HG02840 (cell line): Measurements from ENCODE around the gene ZNF750.

Experiments used
- ATAC-seq: cut with Tn5 transposase; IDR thresholded peaks from one replicate; pipeline ENCODE4 v1.9.1; 2021; ENCODE audit warnings: mild to moderate bottlenecking, moderate library complexity, moderate number of reproducible peaks; ENCODE audit not compliant: unreplicated experiment, low FRiP score

Gene ZNF750

DNA sequence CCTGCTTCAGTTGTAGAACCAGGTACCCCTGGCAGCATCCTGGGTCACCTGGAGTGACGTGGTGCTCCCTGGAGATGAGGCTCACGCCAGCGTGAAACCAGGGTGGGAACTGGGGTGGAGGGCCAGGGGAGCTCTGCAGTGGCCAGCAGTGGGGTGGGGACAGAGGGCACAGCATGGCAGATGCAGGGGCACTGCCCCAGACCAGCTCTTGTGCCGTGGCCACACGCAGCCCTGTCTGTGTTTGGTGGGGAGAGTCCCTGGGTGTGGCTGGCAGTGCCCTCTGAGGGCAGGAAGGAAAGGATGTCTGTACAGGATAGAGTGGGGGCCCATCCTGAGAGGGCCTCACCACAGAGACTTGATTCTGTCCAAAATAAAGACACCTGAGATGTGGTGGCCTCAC, 24.5 kb downstream of the ZNF750 start:
- ATAC-seq, result no peak

DNA sequence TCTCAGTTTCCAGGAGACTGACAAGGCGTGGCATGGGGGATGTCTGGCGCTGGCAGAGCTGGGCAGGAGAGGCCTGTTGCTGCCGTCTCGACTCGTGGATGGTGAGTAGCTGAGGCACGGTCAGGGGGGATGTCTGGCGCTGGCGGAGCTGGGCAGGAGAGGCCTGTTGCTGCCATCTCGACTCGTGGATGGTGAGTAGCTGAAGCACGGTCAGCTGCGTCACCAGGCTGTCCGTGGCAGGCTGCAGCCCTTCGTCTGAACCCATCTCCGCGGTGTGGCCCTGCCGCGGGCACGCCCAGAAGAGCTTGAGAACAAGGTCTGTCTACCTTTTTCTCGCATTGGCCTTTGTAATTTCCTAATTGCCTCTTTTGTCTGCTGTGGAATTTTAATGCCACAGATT, 25.0 kb downstream of the ZNF750 start:
- no peak for ATAC-seq

DNA sequence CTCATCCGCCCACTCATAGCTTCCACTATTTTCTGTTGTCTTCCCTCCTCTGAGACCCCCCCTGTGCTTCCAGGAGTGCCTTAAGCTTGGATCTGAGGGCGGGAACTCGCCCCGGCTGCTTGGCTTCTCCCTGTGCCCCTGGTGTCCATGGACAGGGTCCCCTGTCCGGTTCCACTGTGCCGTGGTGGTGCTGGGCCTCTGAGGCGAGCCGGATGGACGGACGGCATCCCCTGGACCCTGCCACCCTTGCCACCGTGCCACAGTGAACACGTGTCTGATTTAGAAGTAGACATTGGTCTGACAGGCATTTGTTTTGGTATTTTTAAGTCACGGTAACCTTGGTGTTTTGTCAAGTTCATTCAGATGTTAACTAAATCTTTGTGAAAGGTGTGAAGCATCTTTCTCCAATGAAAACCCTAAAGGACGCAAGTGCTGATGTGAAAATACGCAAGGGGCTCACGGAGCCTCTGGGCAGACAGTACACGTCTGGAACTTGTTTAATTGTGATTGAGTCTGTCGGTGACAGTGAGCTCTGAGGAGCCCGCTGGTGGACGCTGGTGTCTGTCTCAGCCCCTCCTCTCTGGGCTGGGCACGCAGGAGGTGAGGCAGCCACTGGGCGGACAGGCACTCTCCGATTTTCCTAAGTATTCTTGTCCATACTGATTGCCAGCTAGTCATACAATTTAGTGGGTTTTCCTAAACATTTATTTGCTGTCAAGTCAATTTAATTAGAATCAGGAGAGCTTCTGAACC, 26.3 kb downstream of the ZNF750 start:
- no peak for ATAC-seq

DNA sequence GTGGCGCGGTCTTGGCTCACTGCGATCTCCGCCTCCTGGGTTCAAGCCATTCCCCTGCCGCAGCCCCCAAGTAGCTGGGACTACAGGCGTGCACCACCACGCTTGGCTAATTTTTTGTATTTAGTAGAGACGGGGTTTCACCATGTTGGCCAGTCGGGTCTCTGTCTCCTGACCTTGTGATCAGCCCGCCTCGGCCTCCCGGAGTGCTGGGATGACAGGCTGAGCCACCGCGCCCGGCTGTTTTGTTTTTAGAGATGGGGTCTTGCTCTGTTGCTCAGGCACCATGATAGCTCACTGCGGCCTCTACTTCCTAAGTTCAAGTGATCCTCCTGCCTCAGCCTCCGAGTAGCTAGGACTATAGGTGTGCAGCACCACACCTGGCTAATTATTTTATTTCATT, 27.2 kb downstream of the ZNF750 start:
- ATAC-seq, result no peak

DNA sequence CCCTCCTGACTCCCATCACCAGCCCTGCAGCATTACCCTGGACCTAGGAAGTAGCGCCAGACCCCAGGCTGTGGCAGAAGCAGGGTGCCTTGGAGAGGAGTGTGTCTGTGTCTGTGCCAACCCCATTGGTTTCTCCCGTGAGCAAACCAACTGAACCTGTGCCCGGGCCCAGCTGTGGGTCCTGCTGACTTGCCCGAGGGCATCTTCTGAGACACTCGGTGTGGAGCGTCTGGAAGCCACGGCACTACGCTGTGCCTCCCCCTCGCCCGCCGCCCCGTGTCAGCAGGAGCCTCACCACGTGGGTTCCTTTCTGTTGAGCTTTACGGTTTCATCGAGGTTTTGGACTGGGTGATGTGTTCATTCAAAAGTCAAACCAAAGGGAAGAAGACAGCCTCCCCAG, 27.8 kb downstream of the ZNF750 start:
- no peak for ATAC-seq

DNA sequence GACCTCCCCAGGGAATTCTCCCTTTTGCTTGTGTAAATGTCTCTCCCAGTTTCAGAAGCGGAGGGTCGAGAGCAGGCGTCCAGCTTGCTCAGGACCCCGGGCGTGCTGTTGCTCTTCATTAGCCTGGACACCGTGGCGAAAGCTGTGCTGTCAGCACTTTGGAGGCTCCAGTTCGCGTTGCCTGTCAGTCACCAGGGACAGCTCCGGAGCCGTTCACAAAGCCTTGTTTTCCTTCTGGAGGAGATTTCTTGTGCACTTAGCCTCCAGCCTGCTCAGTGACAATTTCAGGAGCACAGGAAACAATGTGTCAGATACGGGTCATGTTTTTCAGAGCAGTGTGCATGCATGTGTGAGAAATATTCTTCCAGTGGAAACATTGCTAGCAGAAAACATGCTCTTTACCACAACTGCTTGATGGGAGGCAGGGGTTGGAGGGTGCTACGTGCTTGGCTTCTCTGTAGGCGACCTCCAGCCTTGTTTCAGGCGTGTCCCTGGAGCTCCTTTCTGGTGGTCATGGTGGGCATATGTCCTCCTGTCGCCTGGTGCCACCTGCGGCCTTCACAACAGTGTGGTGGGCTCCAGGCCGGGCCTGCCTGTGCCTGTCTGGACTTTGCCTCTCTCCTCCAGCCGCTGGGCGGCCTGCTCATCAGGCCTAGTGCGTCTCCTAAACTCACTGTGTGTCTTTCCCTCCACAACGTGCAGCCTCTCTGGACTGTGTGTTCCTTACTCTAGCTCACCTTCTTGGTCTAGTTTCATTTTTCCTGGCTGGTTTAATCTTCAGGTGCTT, 29.0 kb downstream of the ZNF750 start:
- no peak for ATAC-seq

DNA sequence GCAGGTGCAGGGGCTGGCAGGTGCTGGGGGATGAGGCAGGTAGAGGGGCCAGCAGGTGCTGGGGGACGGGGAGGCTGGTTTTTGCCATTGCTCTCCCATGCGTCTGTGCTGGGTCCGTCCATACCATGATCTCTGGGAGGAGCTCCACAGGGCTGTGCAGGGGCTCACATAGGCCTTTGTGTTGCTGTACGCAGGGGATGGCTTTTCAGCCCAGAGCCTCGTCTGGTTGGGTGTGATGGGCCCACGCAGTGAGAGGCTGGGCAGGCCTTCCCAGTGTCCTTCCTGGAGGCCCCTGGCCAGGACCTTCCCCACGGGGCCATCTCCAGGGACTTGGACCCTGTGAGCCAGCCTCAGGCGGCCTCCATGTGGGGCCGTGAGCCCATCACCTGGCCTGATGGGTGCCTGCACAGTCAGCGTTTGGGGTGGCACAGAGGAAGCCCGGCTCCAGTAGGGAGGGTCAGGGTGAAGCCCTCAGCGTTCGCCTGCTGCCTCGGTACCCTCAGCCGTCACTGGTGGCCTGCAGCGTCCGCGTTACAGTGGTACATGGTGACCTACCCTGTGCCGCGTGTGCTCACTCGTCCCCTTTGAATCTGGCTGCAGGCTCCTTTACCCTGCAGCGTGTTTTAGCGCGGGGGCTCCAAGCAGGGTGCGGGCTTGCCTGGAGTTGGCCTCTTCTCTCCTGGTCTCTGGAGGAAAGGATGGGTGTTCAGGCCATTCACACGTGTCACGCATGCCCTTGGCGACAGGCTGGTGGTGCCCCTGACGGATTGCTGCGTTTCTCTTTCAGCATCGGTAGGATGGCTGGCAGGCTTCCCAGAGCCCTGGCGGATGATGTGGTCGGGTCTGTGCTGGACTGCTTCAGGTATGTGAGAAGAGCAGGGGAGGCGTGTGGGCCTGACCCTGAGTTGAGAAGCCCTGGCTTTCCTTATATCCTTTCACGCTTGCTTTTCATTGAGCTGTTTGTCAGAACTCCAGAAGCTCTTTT, 30.6 kb downstream of the ZNF750 start:
- no peak for ATAC-seq

DNA sequence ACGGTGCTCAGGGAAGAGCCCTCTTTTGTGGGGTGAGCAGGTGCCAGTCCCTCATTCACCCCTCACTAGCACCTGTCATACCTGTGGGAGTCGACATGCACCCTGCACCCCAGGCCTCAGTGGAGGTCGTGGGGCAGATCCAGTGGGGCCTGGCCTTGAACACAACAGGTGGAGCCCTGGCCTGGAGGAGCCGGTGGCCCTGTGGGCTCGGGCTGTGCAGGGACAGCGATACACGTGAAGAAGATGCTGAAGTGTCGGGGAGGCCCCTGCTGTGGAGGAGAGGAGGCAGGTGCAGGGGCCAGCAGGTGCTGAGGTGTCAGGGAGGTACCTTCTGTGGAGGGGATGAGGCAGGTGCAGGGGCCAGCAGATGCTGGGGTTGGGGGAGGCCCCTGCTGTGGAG, 31.8 kb downstream of the ZNF750 start:
- ATAC-seq, result no peak

DNA sequence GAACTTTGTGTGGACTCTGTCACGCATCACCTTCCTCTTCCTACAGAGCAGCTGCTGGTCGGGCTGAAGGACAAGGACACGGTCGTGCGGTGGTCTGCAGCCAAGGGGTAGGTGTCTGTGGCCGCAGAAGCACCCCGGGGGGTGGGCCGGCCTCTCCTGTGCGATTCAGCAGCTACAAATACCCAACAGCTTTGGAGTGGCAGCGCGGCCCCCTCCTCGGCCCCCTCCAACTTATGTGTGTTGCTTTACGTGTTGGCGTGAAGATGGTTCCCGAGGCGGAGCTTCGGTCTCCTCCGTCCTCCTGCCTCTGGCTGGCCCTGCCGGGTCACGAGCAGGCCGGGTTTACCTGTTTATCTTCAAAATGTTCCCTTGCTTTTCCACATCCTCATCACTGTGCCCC, 32.3 kb downstream of the ZNF750 start:
- no peak for ATAC-seq

DNA sequence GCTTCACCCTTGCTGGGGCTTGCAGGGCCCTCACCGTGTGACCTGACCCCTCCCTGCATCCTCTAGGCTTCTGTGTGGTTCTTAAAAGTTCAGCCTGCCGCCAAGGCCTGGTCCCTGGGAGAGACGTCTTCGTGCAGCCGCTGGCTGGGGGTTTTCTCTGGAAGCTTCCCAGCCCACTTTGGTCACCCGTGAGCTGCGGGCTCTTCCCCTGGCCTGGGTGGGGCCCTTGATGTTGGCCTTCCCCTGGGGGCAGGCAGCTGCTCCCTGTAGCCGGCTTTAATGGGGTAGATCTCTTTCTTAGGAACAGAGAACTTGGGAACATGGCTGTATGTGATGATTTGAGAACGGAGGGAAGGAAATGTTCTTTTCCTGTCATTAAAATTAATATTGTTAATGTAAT, 32.7 kb downstream of the ZNF750 start:
- ATAC-seq, result no peak

DNA sequence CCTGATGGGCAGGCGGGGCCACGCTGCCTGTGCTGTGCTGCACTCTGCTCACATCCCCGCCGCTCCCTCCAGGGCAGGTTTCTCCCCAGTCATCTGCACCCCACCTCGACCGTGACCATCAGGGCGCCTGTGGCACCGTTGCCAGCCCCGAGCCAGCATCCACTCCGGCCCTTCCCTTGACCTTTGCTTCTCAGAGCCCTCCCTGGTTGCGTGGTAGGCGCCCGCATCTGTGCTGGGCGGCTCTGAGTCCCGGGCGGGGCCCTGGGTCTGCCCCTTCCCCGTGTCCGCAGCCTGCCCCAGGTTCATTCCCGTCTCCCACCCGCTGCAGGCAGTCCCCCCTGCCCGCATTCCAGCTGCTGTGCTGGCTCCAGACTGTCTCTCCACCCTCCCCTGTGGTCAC, 33.2 kb downstream of the ZNF750 start:
- no peak for ATAC-seq

DNA sequence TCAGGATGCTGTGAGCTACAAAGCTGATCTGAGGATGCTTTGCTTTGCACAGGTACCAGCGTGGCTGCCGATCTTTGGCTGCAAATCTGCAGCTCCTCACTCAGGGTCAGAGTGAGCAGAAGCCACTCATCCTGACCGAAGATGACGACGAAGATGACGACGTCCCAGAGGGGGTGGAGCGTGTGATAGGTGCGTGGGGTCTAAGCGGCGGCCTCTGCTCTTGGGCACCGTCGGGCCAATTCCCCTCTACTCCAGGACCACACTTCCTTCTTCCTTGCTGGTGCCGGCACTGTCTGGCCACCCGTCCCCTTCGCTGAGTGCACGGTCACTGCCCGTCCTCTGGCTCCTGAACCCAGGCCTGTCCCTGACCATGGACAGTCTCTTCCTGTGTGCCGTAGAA, 34.0 kb downstream of the ZNF750 start:
- no peak for ATAC-seq

DNA sequence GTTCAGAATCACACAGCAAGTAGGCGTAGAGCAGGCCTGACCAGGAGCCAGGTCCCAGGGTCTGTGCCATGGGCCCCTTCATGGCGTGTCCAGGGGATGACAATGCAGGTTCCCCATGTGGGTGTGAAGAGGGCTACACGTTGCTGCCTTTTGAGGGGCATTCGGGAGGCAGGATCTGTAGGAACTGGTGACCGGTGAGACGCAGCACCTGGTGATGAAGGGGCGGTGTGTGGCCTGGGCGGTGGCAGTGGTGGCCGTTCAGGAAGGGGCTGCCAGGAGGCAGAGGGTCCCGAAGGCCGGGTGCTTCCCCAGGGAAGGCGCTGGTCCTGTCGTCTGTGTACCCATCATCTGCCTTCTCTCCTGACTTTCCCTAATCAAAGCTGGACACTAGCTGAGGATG, 34.6 kb downstream of the ZNF750 start:
- no peak for ATAC-seq

DNA sequence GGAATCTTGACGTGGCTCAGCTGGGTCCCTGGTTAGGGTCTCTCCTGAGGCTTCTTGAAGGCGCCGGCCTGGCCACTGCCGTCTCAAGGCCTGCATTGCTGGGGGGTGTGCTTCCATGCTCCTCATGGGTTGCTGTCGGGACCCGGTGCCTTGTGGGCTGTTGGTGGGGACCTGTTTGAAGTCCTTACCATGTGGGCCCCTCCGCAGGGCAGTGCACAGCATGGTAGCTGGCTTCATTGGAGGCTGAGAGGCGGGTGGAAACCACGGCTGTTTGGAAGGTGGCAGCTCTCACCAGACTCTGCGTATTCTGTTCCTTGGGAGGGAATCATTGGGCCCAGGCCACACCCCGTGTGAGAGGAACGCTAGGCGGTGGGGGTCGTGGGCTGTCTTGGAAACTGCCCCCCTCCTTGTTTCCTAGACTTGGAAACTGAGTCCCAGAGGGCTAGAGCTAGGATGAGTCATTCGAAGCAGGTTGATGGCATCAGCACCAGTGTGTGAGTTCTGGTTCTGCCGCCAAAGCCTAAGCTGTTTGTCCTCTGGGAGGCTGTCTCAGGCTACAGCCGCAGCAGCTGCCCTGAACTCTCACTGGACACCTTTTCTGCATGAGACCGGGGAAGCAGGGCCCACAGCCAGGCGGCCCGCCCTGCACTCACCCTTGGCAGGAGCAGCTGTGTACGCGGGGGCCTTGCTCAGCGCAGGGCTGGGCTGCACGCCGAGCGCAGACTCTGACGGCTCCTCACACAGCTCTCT, 35.2 kb downstream of the ZNF750 start:
- ATAC-seq, result no peak

DNA sequence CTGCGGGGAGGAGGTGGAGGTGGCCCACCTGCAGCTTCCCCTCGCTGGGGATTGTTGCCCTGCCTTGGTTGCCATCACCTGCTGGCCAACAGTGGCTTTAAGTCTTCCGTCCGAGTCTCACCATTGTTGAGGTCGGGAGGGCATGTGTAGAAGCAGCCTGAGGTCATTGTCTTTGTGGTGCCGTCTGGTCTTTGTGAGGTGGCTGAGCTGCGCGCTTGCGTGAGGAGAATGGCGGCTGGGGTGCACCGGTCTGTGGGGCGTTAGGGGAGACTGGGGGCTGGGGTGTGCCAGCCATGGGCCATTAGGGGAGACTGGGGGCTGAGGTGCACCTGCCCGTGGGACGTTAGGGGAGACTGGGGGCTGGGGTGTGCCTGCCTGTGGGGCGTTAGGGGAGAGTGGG, 36.2 kb downstream of the ZNF750 start:
- no peak for ATAC-seq

DNA sequence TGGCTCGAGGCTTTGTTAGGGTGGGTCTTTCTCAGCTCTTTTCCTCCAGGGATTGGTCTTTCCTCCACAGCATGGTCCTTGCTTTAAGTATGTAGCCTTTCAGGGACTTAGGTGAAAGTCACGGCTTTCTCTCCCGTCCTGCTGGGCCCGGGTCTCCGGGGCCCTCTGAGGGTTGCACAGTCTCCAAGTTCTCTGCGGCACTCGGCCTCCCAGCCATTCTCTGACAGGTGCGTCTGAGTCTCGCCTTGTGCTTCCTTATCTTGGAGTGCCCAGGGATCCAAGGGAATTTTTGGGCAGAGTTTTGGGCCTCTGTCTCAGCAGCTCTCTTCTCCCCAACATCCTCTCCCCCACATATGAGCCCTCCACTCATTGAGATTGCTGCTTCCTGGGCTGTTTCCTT, 36.6 kb downstream of the ZNF750 start:
- no peak for ATAC-seq

DNA sequence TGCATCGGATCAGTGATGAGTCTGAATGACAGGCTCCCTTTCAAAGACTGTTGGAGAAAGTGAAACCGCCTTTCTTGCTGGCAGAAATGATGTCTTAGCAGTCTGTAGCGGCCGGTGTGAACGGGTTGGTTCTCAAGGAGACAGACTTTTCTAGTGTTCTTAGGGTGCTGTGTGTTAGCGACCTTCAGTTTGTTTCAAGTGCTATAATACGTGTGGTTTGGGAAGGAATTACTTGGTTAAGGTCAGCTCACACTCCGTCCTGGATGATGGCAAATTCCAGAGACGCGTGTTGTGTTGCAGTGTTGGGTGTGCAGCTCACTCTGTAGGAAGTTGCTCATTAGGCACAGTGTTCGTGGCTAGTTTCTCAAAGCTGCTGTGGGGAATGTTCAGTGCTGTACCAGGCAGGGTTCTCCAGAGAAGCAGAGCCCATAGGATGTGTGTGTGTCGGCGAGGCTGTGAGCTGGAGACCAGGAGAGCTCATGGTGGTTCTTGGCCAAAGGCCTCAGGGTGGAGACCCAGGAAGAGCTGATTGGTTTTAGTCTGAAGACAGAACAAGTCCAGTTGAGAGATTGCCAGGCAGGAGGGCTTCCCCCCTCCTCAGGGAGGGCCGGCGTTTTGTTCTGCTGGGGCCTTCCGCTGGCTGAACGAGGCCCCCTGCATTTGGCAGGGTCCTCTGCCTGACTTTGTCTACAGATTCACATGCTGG, 37.6 kb downstream of the ZNF750 start:
- ATAC-seq, result no peak

DNA sequence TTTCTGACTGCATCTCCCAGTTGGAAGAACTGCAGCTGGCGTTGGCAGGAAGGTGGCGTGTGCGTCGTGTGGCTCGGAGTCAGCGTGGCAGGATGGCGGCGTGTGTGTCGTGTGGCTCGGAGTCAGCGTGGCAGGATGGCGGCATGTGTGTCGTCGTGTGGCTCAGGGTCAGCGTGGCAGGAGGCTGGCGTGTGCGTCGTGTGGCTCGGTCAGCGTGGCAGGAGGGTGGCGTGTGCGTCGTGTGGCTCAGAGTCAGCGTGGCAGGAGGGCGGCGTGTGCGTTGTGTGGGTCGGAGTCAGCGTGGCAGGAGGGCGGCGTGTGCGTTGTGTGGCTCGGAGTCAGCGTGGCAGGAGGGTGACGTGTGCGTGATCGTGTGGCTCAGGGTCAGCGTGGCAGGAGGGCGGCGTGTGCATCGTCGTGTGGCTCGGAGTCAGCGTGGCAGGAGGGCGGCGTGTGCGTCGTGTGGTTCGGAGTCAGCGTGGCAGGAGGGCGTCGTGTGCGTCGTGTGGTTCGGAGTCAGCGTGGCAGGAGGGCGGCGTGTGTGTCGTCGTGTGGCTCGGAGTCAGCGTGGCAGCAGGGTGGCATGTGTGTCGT, 38.3 kb downstream of the ZNF750 start:
- no peak for ATAC-seq

DNA sequence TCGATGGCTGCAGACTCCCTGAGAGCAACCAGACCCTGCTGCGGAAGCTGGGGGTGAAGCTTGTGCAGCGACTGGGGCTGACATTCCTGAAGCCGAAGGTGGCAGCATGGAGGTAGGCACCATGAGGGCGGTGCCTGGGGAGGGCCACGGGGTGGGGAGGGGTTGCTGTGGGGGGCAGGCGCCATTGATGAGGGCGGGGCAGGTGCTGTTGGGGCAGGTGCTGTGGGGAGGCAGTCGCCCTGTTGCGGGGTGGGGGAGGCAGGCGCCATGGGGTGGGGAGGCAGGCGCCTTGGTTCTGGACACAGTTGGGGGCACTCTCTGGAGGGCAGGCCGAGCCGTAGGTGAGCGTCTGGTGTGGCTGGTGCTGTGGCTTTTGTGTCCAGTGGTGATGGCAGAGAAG, 38.9 kb downstream of the ZNF750 start:
- no peak for ATAC-seq
